Activated T-cell treated with anti-CD3 and anti-CD28 coated beads, Interleukin-2, amount 50 U/mL, for 72 hours (primary cell): ENCODE data around the gene RFT1. TPM values are rescaled to one million over a fixed set of nuclear protein-coding genes. Genes with fewer than 3 reads are reported as not detected.

Experiments
- ATAC-seq, 2 donors: fragments of 150-1000 bp; cut with Tn5 transposase; replicated peaks in 1 of 2; 2 replicates each; pipeline ENCODE4 v1.10.0; 2021; ENCODE audit warnings: moderate library complexity in 2 of 2, mild to moderate bottlenecking in 1 of 2
- DNase-seq, 2 donors: peaks; one replicate each; pipeline ENCODE4 v3.0.0; 2021 to 2022; ENCODE audit warnings: mixed read lengths in 1 of 2
- H3K27ac Mint-ChIP-seq: one replicate; pipeline ENCODE4 v1.8.0; 2022; ENCODE audit warnings: mild to moderate bottlenecking, moderate library complexity, mixed read lengths
- H3K27me3 Mint-ChIP-seq: one replicate; pipeline ENCODE4 v1.8.0; 2022; ENCODE audit warnings: low read depth, mixed read lengths
- H3K36me3 Mint-ChIP-seq, 2 donors: one replicate each; pipeline ENCODE4 v1.8.0; 2022; ENCODE audit warnings: mixed read lengths in 2 of 2, mild to moderate bottlenecking in 1 of 2; ENCODE audit not compliant: insufficient read depth in 2 of 2
- H3K4me1 Mint-ChIP-seq: one replicate; pipeline ENCODE4 v1.8.0; 2022; ENCODE audit warnings: low read depth, mixed read lengths
- H3K4me3 Mint-ChIP-seq, 2 donors: one replicate each; pipeline ENCODE4 v1.8.0; 2022; ENCODE audit warnings: mild to moderate bottlenecking in 2 of 2, mixed read lengths in 2 of 2, moderate library complexity in 2 of 2
- H3K9me3 Mint-ChIP-seq, 2 donors: one replicate each; pipeline ENCODE4 v1.8.0; 2022; ENCODE audit warnings: mixed read lengths in 2 of 2
- total RNA-seq, 2 donors: library from RNA; stranded (reverse); gene quantifications; one replicate each; pipeline ENCODE4 v1.2.3, GENCODE V29; 2022

Gene RFT1
- total RNA-seq, result 10 to 100 TPM; 26.6 to 29.9 TPM

DNA sequence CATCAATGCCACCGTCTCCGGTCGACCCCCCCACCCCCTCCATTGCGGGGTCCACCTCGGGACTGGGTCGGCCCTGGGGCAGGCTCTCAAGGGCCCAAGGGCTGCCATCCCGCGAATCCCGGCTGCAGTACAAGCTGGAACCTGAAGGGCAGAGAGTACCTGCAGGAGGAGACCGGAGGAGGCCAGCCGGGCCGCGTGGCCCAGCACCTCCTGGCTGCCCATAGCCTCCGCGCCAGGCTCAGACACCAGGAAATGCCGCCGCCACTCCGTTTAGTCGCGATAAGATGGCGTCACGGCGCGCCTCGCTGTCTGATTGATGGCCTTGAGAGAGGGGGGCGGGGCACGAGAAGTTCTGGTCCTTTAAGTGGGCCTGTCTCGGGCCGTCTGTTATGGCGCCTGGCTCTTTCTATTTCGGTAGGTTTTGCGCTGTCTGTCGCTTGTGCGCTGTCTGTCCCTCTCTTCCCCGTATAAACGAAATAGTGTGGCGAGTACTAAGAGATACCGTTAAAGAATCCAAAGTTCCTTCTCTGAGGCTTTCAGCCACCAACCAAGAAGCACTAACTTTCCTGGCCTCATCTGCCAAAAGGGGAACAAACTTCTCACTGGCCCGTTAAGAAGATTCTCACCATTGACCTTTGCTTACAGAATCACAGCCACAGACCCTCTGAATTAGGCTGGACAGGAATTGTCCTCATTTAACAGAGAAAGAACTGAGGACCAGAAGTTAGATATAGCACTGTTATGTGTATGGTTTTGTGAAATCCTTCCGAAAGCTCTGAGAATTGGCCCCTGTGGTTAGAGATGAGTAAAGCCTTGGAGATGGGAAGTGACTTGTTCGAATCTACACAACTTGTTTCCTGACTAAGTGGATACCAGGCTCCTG, at the start of gene RFT1:
TSS of gene RFT1 (minus strand) at position 257 of the 883 bp plus-strand sequence. CDS start at position 222, 35 bp downstream.
- no peaks in the 10 kb centered on the region for H3K36me3 Mint-ChIP-seq
- peaks cover 18% of the 10 kb centered on the region for H3K4me1 Mint-ChIP-seq
- DNase-seq, result peak; percentile 98
- H3K9me3 Mint-ChIP-seq, result no peaks in the 10 kb centered on the region
- peak within 1 kb of the TSS; percentile 99 for H3K27ac Mint-ChIP-seq
- H3K4me3 Mint-ChIP-seq, result peak within 1 kb of the TSS; percentile 90 to 97
- peak; percentile 96 to 97 for ATAC-seq
- H3K27me3 Mint-ChIP-seq, result no peaks in the 10 kb centered on the region

DNA sequence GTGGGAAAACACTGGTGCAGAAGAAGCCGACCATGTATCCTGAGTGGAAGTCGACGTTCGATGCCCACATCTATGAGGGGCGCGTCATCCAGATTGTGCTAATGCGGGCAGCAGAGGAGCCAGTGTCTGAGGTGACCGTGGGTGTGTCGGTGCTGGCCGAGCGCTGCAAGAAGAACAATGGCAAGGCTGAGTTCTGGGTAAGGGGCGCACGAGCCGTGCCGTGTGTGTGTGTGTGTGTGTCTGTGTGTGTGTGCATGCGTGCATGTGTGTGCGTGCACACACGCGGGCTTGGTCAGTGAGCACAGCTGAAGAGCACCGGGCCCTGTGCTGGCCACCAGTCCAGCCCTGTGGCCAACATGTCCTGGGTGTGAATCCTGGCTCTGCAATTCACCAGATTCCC, 49.3 kb upstream of the RFT1 start:
- no peak overlapping the region for H3K4me3 Mint-ChIP-seq
- H3K27ac Mint-ChIP-seq, result no peak overlapping the region
- H3K4me1 Mint-ChIP-seq, result no peaks in the 10 kb centered on the region
- no peaks in the 10 kb centered on the region for H3K9me3 Mint-ChIP-seq
- no peaks in the 10 kb centered on the region for H3K27me3 Mint-ChIP-seq
- no peak for DNase-seq
- H3K36me3 Mint-ChIP-seq, result peaks cover 0 to 6% of the 10 kb centered on the region in 2 donors
- ATAC-seq, result no peak

- Mint-ChIP-seq H3K4me3 (no peak overlapping the region), H3K36me3 (peaks cover 0 to 4% of the 10 kb centered on the region in 2 donors), H3K27me3 (no peaks in the 10 kb centered on the region), H3K4me1 (no peaks in the 10 kb centered on the region), H3K27ac (no peak overlapping the region), H3K9me3 (no peaks in the 10 kb centered on the region)
- ATAC-seq (no peak), DNase-seq (no peak)
Observed at GRCh38 chr3:53178246-53178645, 48.0 kb upstream of the RFT1 start.

GRCh38 chr3:53175613-53176540, 45.6 kb upstream of the RFT1 start:
- Mint-ChIP-seq H3K4me1 (peaks cover 10% of the 10 kb centered on the region), H3K9me3 (no peaks in the 10 kb centered on the region), H3K27me3 (no peaks in the 10 kb centered on the region), H3K27ac (no peak overlapping the region), H3K4me3 (no peak overlapping the region), H3K36me3 (peaks cover 0 to 4% of the 10 kb centered on the region in 2 donors)
- ATAC-seq (no peak), DNase-seq (no peak)

DNA sequence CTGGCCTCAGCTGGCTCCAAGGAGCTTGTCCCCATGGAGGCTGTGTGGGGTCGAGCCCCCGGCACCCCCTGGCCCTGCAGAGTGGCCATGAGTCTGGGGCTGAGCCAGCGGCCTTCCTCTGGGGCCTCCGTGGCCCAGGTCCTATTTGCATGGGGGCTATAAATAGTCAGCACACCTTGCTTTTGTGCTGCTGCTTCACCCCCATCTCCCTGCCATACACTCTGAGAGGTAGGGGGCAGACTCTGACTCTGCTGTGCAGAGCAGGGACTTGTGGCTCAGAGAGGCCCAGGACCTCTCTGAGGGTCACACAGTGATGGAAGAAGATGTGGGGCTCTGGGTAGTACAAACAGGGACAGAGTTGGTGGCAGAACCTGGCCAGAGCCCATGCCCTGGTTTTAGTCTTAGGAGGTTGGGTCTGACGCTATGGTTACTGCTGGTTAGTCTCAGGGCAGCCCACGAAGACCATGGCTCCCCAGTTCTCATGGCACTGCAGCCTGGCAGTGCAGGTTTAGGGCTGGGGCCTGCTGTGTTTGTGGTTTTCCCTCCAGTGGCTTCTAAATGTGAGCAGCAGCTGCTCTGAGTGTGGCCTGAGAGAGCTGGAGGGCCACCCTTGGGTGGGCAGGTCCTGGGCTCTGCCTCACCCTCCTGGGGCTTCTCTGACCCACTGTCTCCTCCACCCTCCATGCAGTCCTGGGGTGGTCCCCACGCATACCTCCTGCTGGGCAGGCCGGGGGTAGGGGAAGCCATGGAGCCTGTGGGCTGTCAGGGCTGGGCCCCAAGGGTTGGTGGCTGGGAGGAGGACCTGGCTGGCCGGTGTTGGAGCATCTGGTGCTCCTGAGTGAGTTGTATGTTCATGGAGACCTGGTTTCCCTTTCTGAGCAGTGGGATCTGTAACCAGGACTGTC, 44.4 kb upstream of the RFT1 start:
- no peak for ATAC-seq
- no peak for DNase-seq
- Mint-ChIP-seq H3K9me3 (no peaks in the 10 kb centered on the region), H3K27ac (no peak overlapping the region), H3K36me3 (peaks cover 0 to 4% of the 10 kb centered on the region in 2 donors), H3K27me3 (no peaks in the 10 kb centered on the region), H3K4me3 (no peak overlapping the region), H3K4me1 (peaks cover 23% of the 10 kb centered on the region)

DNA sequence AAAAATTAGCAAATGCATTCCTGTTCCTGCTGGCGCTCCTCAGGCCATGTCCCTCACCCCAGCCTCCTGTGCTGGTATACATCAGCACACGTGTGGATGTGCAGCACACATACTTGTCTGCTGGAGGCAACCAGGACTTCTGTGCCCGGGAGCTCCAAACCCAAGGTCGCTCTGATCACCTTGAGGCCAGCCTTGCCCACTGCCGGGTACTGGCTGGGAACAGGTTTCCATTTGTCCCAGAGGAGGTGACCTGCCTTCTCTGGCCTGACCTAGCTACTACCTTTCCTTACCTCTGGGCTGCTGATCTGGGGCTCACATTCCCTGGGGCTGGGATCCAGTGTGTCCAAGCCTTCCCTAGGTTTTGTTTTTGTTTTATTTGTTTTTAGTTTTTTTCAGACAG, 42.9 kb upstream of the RFT1 start:
- Mint-ChIP-seq H3K36me3 (no peaks in the 10 kb centered on the region), H3K9me3 (no peaks in the 10 kb centered on the region), H3K27me3 (no peaks in the 10 kb centered on the region), H3K4me3 (no peak overlapping the region), H3K27ac (no peak overlapping the region), H3K4me1 (peaks cover 36% of the 10 kb centered on the region)
- no peak for ATAC-seq
- DNase-seq, result no peak

DNA sequence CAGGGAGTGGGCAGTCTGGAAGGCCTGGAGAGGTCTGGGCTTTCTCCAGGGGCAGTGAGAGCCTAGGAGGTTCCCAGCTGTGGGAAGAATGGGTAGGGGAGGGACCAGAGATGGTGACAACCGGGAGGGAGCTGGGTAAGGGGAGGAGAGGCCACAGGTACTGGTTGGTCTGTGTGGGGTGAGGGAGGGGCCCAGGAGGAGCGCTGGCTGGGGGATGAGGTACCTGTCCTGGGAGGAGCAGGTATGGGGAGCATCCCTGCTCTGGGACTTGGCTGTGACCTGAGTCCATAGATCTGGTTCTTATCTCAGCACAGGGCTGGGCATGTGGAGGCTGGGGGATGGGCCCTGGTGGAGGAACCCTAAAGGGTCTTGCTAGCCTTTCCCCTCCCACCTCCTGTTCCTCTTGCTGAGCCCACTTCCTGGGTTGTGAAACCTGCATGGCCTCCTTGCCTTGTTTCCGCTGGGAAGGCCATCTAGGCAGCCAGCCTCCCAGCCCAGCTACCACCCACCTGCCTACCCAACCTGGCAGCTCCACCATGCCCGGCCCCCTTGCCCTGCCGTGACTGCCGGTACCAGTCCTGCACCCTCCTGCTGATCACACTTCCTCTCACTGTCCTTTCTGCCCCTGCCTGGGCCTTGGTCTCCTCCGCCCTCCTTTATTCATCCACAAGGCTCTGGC, 41.7 kb upstream of the RFT1 start:
- Mint-ChIP-seq H3K9me3 (no peaks in the 10 kb centered on the region), H3K36me3 (no peaks in the 10 kb centered on the region), H3K27ac (no peak overlapping the region), H3K27me3 (no peaks in the 10 kb centered on the region), H3K4me1 (peaks cover 38% of the 10 kb centered on the region), H3K4me3 (no peak overlapping the region)
- no peak for ATAC-seq
- DNase-seq, result no peak

DNA sequence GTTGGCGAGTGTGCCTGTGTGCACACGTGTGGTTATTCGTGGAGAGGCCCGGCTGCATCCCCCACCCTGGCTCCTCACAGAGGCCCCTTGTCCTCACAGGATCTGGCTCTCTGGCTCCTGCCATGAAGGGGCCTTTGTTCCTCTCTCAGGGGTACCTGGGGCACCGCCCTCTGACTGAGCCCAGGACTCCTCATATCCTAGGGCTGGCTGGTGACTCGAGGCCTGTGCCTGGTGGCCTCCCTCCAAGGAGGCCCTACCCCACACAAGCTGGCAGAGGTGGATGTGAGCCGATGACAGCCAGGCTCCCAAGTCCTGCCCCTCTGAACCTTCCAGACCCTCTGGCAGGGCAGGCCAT, 40.8 kb upstream of the RFT1 start:
- H3K27me3 Mint-ChIP-seq, result no peaks in the 10 kb centered on the region
- DNase-seq, result no peak
- peaks cover 46% of the 10 kb centered on the region for H3K4me1 Mint-ChIP-seq
- no peak for ATAC-seq
- no peaks in the 10 kb centered on the region for H3K9me3 Mint-ChIP-seq
- no peaks in the 10 kb centered on the region for H3K36me3 Mint-ChIP-seq
- no peak overlapping the region for H3K27ac Mint-ChIP-seq
- no peak overlapping the region for H3K4me3 Mint-ChIP-seq

DNA sequence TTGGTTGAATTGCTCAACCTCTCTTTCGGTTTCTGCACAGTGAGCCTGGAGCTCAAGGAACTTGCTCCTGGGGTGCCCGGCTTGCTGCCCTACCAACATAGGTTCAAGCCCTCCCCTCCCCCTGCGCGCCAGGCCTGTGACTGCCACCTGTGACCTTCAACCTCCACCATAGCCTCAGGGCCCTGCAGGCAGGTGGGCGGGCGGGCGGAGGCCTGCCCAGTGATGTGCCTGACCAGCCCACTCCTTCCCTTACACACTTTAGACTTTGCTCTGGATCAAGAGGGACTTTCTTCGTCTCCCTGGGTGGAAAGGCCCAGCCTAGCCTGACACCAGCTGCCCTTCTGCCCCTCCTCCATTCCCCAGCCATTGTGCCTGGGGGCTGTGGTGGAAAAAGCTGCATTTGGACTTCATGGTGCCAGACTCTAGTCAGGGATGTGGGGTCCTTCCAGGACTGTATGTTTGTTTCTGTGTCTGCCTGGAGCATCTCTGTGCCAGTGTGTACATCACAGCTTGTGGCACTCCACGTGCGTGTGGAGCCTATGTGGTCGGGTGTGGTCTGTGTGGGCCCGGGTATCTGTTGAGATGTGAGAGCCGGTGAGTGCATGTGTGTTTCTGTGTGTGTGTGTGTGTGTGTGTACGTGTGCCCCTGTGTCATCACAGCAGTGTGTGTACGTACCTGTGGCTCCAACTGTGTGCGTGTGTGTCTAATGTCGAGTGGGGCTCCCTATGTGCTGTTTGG, 40.3 kb upstream of the RFT1 start:
- H3K4me1 Mint-ChIP-seq, result peaks cover 46% of the 10 kb centered on the region
- H3K27me3 Mint-ChIP-seq, result no peaks in the 10 kb centered on the region
- H3K9me3 Mint-ChIP-seq, result no peaks in the 10 kb centered on the region
- peak; percentile 23 to 29 for DNase-seq
- H3K36me3 Mint-ChIP-seq, result no peaks in the 10 kb centered on the region
- no peak overlapping the region for H3K27ac Mint-ChIP-seq
- H3K4me3 Mint-ChIP-seq, result no peak overlapping the region
- ATAC-seq, result peak; percentile 49 to 67

DNA sequence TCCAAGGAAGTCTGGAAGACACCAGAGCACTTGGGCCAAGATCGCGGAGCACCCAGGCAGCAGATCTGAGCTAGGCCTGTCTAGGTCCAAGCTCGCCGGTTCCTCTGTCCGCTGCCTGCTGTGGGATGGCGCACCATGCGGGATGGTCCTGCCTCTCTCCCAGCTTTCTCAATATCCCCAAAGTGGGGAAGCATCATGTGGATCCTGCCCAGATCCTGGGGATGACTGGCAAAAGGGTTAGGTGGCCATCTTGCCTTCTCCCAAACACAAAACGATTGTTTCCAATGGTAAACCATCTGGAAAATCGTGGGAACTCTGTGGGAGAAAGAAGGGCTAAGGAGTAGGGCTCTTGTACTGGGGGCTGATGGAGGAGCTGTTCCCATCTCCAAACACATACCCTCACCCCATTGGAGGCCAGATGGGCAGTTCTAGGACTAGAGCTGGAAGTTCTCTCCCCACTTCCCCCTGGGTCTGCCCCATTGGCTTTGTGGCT, 39.6 kb upstream of the RFT1 start:
- no peaks in the 10 kb centered on the region for H3K9me3 Mint-ChIP-seq
- H3K4me1 Mint-ChIP-seq, result peaks cover 46% of the 10 kb centered on the region
- no peaks in the 10 kb centered on the region for H3K27me3 Mint-ChIP-seq
- H3K27ac Mint-ChIP-seq, result no peak overlapping the region
- DNase-seq (no peak), ATAC-seq (no peak)
- H3K4me3 Mint-ChIP-seq, result no peak overlapping the region
- H3K36me3 Mint-ChIP-seq, result no peaks in the 10 kb centered on the region

- DNase-seq (no peak), ATAC-seq (peak in 1 of 2 donors; percentile 23)
- no peaks in the 10 kb centered on the region for H3K9me3 Mint-ChIP-seq
- H3K36me3 Mint-ChIP-seq, result no peaks in the 10 kb centered on the region
- H3K27ac Mint-ChIP-seq, result no peak overlapping the region
- no peaks in the 10 kb centered on the region for H3K27me3 Mint-ChIP-seq
- no peak overlapping the region for H3K4me3 Mint-ChIP-seq
- H3K4me1 Mint-ChIP-seq, result peaks cover 46% of the 10 kb centered on the region
Observed at GRCh38 chr3:53169045-53169831, 39.0 kb upstream of the RFT1 start.
